ENCODE measurements around the gene ATXN1. TPM values are rescaled to one million over a fixed set of nuclear protein-coding genes. Genes with fewer than 3 reads are reported as not detected.

ATXN1 gene
- total and polyA plus RNA-seq, 2 of the 13 experiments (the other 11 are each of a cell fraction or from before 2014, with no cell fraction given): 20.7 to 39.5 TPM

GRCh38 chr6:16519265-16520242, 241.7 kb downstream of the ATXN1 start:
- FAIRE-seq: peak; percentile 28
- BruUV-seq (replicated peaks): no TSS peak
- WGBS (ENCODE audit: low lambda C conversion rate): 80% methylated on average over 9 of the region's 9 CpGs

More at GRCh38 chr6:16519265-16520242, 241.7 kb downstream of the ATXN1 start:
- no peak overlapping the region for H2AFZ ChIP-seq (ENCODE audit: low read length)
- TF ChIP-seq RFX5 (IDR thresholded peaks at IDR 0.05; ENCODE audit: low read depth, low read length) (peak; percentile 92), BHLHE40 (IDR thresholded peaks at IDR 0.05; ENCODE audit: low read length) (peak; percentile 42; the same call in 1 of the 2 replicates), XRCC5 (optimal IDR thresholded peaks at IDR 0.05; ENCODE audit: low read length) (peak; percentile 19), POLR2AphosphoS5 (IDR thresholded peaks at IDR 0.05; ENCODE audit: low read depth, low read length) (no peak), HMG20B (CRISPR knock-in tag; conservative IDR thresholded peaks at IDR 0.05) (peak; percentile 77), ZNF766 (CRISPR knock-in tag; IDR thresholded peaks at IDR 0.05; ENCODE audit: borderline replicate concordance) (no peak), GFI1 (CRISPR knock-in tag; IDR thresholded peaks at IDR 0.05; ENCODE audit: borderline replicate concordance) (peak; percentile 94), PHF21A (CRISPR knock-in tag; IDR thresholded peaks at IDR 0.05) (0 out of 2 replicates have a peak, but pooled peaks have one; percentile 43), SOX13 (IDR thresholded peaks at IDR 0.05) (no peak), SOX13 (CRISPR knock-in tag; conservative IDR thresholded peaks at IDR 0.05 in 1 of 2, IDR thresholded peaks at IDR 0.05 in 1 of 2) (peak in 1 of 2 experiments; percentile 43; a peak in 1 of 4 replicates), SOX6 (IDR thresholded peaks at IDR 0.05) (no peak), SOX6 (CRISPR knock-in tag; IDR thresholded peaks at IDR 0.05) (peak; percentile 19; the same call in 1 of the 2 replicates), RFX1 (IDR thresholded peaks at IDR 0.05) (peak; percentile 22; the same call in 1 of the 2 replicates), RBM39 (IDR thresholded peaks at IDR 0.05; ENCODE audit: low read depth, low read length, poor library complexity, severe bottlenecking) (no peak), ZFP91 (CRISPR knock-in tag; IDR thresholded peaks at IDR 0.05; ENCODE audit: borderline replicate concordance) (peak; percentile 21; the same call in 1 of the 2 replicates), TP53 (CRISPR knock-in tag; conservative IDR thresholded peaks at IDR 0.05) (no peak)
- no peaks in the 10 kb centered on the region for H3K27me3 ChIP-seq (ENCODE audit: control insufficient read depth in 1 of 2, insufficient read depth in 2 of 2, low read length in 2 of 2)
- H3K4me2 ChIP-seq (ENCODE audit: low read depth, low read length): no peak overlapping the region
- peaks cover 22% of the 10 kb centered on the region for H3K4me1 ChIP-seq (ENCODE audit: insufficient read depth, low read length)
- ATAC-seq: peak; percentile 69
- intact Hi-C loops (cut with micrococcal nuclease; ENCODE audit: unreplicated experiment): loop anchor here (5.0 kb wide), 1 partner anchor 448 kb away; no protein-coding TSS in a partner anchor
- H3K27ac ChIP-seq (ENCODE audit: extremely low read length, insufficient read depth, low read length): peak overlapping the region; percentile 39
- H3K9me3 ChIP-seq (ENCODE audit: low read length): no peaks in the 10 kb centered on the region
- CTCF ChIA-PET (ENCODE audit: low intra/inter-chr PET ratio, low total read pairs): no interaction called here
- in situ Hi-C loops (cut with HindIII; ENCODE audit: extremely low pct_ligation_motif_present, low pct_unique_long_range_greater_than_20kb): loop anchor here (25.0 kb wide), 1 partner anchor 443 kb away; no protein-coding TSS in a partner anchor
- peaks cover 1 to 38% of the 10 kb centered on the region in 2 experiments; a peak in 4 of 5 replicates for H3K36me3 ChIP-seq (replicated peaks in 1 of 2; ENCODE audit: control insufficient read depth in 1 of 2, insufficient read depth in 2 of 2, low read length in 2 of 2)
- POLR2A ChIA-PET: no interaction called here
- H3K9ac ChIP-seq (ENCODE audit: insufficient read depth, low read depth, low read length): no peak overlapping the region
- H4K20me1 ChIP-seq (ENCODE audit: insufficient read depth, low read length): no peaks in the 10 kb centered on the region; the same call in 1 of the 2 replicates
- peak; percentile 86 for DNase-seq (ENCODE audit: low spot score)
- H3K4me3 ChIP-seq (replicated peaks in 1 of 3; ENCODE audit: insufficient read depth in 1 of 3, low read depth in 2 of 3, low read length in 3 of 3): no peak overlapping the region
- H3K79me2 ChIP-seq (ENCODE audit: insufficient read depth, low read length): no peaks in the 10 kb centered on the region
